CD8-positive, alpha-beta memory T cell (primary cell): ENCODE measurements around the gene AXIN1. TPM values are rescaled to one million over a fixed set of nuclear protein-coding genes. Genes with fewer than 3 reads are reported as not detected.

Source experiments
- CTCF ChIA-PET: fragments of 350-600 bp; sonication (Branson Sonifier 250); formaldehyde crosslinking; loops from one replicate; lab custom pipeline; 2021; ENCODE audit warnings: antibody characterized with exemption; lab: Charles Lee
- POLR2A ChIA-PET: fragments of 350-600 bp; sonication (Branson Sonifier 250); formaldehyde crosslinking; loops from one replicate; lab custom pipeline; 2021; ENCODE audit warnings: antibody characterized with exemption; lab: Charles Lee
- DNase-seq, 5 donors: peaks; one replicate each; pipeline versions ENCODE4 v3.0.0 to v3.0.0-alpha.2; 2020 to 2022; ENCODE audit warnings: mixed read lengths in 1 of 5
- H3K27ac ChIP-seq: one replicate; pipeline ENCODE4 v1.7.0; 2013; ENCODE audit warnings: low read depth, mild to moderate bottlenecking, low read length, moderate library complexity
- H3K27me3 ChIP-seq: 2 replicates; pipeline ENCODE4 v1.7.0; 2013; ENCODE audit warnings: low read length, mild to moderate bottlenecking; ENCODE audit not compliant: insufficient read depth, poor library complexity, severe bottlenecking
- H3K36me3 ChIP-seq: 2 replicates; pipeline ENCODE4 v1.7.0; 2013; ENCODE audit warnings: mild to moderate bottlenecking, low read length, moderate library complexity; ENCODE audit not compliant: insufficient read depth
- H3K4me1 ChIP-seq: 2 replicates; pipeline ENCODE4 v1.7.0; 2013; ENCODE audit warnings: mild to moderate bottlenecking, low read length, moderate library complexity; ENCODE audit not compliant: insufficient read depth
- H3K4me3 ChIP-seq: 2 replicates; pipeline ENCODE4 v1.7.0; 2013; ENCODE audit warnings: mild to moderate bottlenecking, low read length
- H3K9me3 ChIP-seq: 2 replicates; pipeline ENCODE4 v1.7.0; 2013; ENCODE audit warnings: mild to moderate bottlenecking, low read length
- H3K27ac Mint-ChIP-seq, 8 donors: one replicate each; pipeline ENCODE4 v1.8.0; 2020 to 2021; ENCODE audit warnings: mixed read lengths in 8 of 8, mild to moderate bottlenecking in 6 of 8, inconsistent platforms in 3 of 8, moderate library complexity in 3 of 8
- H3K27me3 Mint-ChIP-seq, 2 donors: one replicate each; pipeline ENCODE4 v1.8.0; 2020 to 2021; ENCODE audit warnings: mixed read lengths in 2 of 2, mild to moderate bottlenecking in 1 of 2, moderate library complexity in 1 of 2
- H3K36me3 Mint-ChIP-seq, 3 donors: one replicate each; pipeline ENCODE4 v1.8.0; 2020 to 2021; ENCODE audit warnings: mixed read lengths in 3 of 3, inconsistent platforms in 1 of 3, mild to moderate bottlenecking in 1 of 3
- H3K4me1 Mint-ChIP-seq, 3 donors: one replicate each; pipeline ENCODE4 v1.8.0; 2020 to 2021; ENCODE audit warnings: mixed read lengths in 3 of 3, inconsistent platforms in 1 of 3, mild to moderate bottlenecking in 1 of 3
- H3K4me3 Mint-ChIP-seq, 7 donors: one replicate each; pipeline ENCODE4 v1.8.0; 2020 to 2021; ENCODE audit warnings: mixed read lengths in 7 of 7, mild to moderate bottlenecking in 6 of 7, moderate library complexity in 4 of 7, inconsistent platforms in 2 of 7
- H3K9me3 Mint-ChIP-seq, 5 donors: one replicate each; pipeline ENCODE4 v1.8.0; 2020 to 2022; ENCODE audit warnings: mixed read lengths in 5 of 5, mild to moderate bottlenecking in 3 of 5, moderate library complexity in 2 of 5, inconsistent platforms in 1 of 5
- polyA plus RNA-seq: library from polyadenylated mRNA; unstranded; fragments of 300-500 nt; fragmentation: Illumina TruSeq; gene quantifications from one replicate; pipeline ENCODE4 v1.2.3, GENCODE V29; 2021
- total RNA-seq, 2 experiments: library from RNA; stranded (reverse); gene quantifications; one replicate each; pipeline ENCODE4 v1.2.3, GENCODE V29; 2021

Gene AXIN1
- total and polyA plus RNA-seq, 3 experiments from 2014 or later = 6.9 to 26.3 (median 24.7) TPM

DNA sequence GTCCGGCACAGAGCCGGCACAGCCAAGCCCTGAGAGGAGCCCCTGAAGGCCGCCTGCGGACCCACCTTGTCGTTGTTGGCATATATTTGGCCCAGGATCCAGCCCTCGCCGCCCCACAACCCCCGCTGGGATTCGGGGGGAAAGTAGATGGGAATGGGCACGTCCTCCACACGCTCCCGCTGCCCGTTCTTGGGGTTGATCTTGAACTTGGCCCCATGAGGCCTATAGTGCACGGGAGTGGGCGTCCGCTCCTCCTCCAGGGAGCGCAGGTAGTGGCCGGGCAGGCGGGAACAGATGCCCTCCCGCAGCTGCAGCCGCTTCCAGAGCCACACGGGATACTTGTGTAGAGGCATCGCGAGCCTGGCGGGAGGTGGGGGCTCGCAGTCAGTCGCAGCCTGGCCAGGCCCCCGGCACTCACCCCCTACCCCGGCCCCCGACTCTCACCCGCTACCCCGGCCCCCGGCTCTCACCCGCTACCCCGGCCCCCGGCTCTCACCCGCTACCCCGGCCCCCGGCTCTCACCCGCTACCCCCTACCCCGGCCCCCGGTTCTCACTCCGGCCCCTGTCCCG, 17.4 kb upstream of the AXIN1 start:
- H3K27me3 ChIP-seq = no peaks in the 10 kb centered on the region
- H3K27ac Mint-ChIP-seq = peak overlapping the region in 4 of 8 donors; percentile 19 to 79 (median 55)
- H3K36me3 Mint-ChIP-seq = peaks cover 0 to 59% (median 1%) of the 10 kb centered on the region in 3 donors
- H3K27ac ChIP-seq = peak overlapping the region; percentile 38
- H3K4me1 ChIP-seq = peaks cover 14% of the 10 kb centered on the region
- DNase-seq = no peak
- H3K4me1 Mint-ChIP-seq = peaks cover 7 to 21% (median 15%) of the 10 kb centered on the region in 3 donors
- no peaks in the 10 kb centered on the region for H3K36me3 ChIP-seq
- ChIA-PET CTCF (interaction anchor here (1.0 to 1.1 kb wide), 2 partner anchors 8 to 55 kb away, joined by 3 to 7 read pairs; partner anchors contain the start of gene RAB11FIP3), POLR2A (interaction anchor here (0.7 to 1.9 kb wide), 6 partner anchors 10 to 135 kb away, joined by 3 to 9 read pairs (median 4); partner anchors contain the start of genes AXIN1, DECR2 and FAM234A)
- no peak overlapping the region for H3K4me3 ChIP-seq
- no peaks in the 10 kb centered on the region for H3K9me3 ChIP-seq
- no peaks in the 10 kb centered on the region for H3K9me3 Mint-ChIP-seq
- peak overlapping the region in 6 of 7 donors; percentile 65 to 86 (median 80) for H3K4me3 Mint-ChIP-seq
- no peaks in the 10 kb centered on the region for H3K27me3 Mint-ChIP-seq

GRCh38 chr16:369275-369865, 16.8 kb upstream of the AXIN1 start:
- ChIA-PET POLR2A (interaction anchor here (0.9 to 1.9 kb wide), 3 partner anchors 11 to 135 kb away, joined by 3 to 9 read pairs (median 3); partner anchors contain the start of gene FAM234A), CTCF (no interaction called here)
- Histone ChIP-seq H3K27me3 (no peaks in the 10 kb centered on the region), H3K36me3 (no peaks in the 10 kb centered on the region), H3K4me1 (peaks cover 14% of the 10 kb centered on the region), H3K4me3 (no peak overlapping the region), H3K9me3 (no peaks in the 10 kb centered on the region), H3K27ac (peak overlapping the region; percentile 38)
- Mint-ChIP-seq H3K9me3 (no peaks in the 10 kb centered on the region), H3K27ac (peak overlapping the region in 5 of 8 donors; percentile 19 to 70 (median 51)), H3K4me3 (peak overlapping the region; percentile 62 to 85 (median 71)), H3K4me1 (peaks cover 7 to 21% (median 15%) of the 10 kb centered on the region in 3 donors), H3K27me3 (no peaks in the 10 kb centered on the region), H3K36me3 (peaks cover 0 to 55% (median 1%) of the 10 kb centered on the region in 3 donors)
- no peak for DNase-seq

DNA sequence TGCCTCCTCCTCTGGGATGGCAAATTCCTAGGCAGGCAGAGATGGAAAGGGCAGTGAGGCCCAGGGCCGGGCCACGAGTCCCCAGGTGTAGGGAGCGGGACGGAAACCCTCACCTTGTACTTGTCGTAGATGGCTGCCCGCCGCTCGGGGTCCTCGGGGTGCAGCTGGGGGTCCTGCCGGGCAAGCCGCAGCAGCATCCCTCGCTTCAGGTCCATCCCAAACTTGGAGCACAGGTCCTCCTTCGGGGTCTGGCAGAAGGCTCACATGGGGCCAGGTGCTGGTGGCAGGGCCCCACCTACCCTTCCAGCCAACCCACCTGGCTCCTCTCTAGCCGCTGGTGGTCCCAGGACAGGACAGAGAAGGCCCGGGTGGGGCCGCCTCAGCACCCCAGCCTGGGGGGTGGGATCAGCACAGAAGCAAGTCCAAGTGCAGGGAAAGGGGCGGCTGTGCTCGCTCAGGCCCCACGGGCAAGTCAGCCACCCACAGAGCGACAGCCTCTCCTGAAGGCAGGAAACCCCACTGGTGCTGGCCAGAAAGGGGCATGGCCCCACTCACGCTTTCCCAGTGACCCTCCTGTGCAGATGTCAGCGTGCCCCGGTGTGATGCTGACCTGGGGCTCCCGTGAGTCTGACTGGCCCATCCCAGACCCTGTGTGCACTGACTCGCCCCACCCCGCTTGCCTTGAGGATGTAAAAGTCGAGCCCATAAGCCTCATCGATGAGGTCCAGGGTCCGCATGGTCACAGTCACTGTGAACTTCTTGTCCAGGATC, 16.1 kb upstream of the AXIN1 start:
- POLR2A ChIA-PET = interaction anchor here (0.9 to 1.0 kb wide), 2 partner anchors 14 to 134 kb away, joined by 3 read pairs; partner anchors contain the start of gene FAM234A
- Mint-ChIP-seq H3K27ac (no peak overlapping the region), H3K9me3 (no peaks in the 10 kb centered on the region), H3K4me3 (peak overlapping the region in 2 of 7 donors; percentile 32 to 76), H3K4me1 (peaks cover 7 to 21% (median 15%) of the 10 kb centered on the region in 3 donors), H3K36me3 (peaks cover 0 to 50% (median 1%) of the 10 kb centered on the region in 3 donors), H3K27me3 (peaks cover 0 to under 1% of the 10 kb centered on the region in 2 donors)
- Histone ChIP-seq H3K9me3 (no peaks in the 10 kb centered on the region), H3K36me3 (no peaks in the 10 kb centered on the region), H3K4me3 (no peak overlapping the region), H3K4me1 (peaks cover 14% of the 10 kb centered on the region), H3K27ac (no peak overlapping the region), H3K27me3 (no peaks in the 10 kb centered on the region)
- CTCF ChIA-PET = no interaction called here
- no peak for DNase-seq

- no peaks in the 10 kb centered on the region for H3K27me3 ChIP-seq
- Mint-ChIP-seq H3K4me1 (peaks cover 7 to 21% (median 15%) of the 10 kb centered on the region in 3 donors), H3K27me3 (peaks cover 0 to 3% of the 10 kb centered on the region in 2 donors), H3K9me3 (no peaks in the 10 kb centered on the region), H3K36me3 (peaks cover 0 to 41% (median 1%) of the 10 kb centered on the region in 3 donors), H3K27ac (no peak overlapping the region), H3K4me3 (peak overlapping the region in 2 of 7 donors; percentile 32 to 81)
- no peak overlapping the region for H3K4me3 ChIP-seq
- no peaks in the 10 kb centered on the region for H3K9me3 ChIP-seq
- peaks cover 14% of the 10 kb centered on the region for H3K4me1 ChIP-seq
- H3K27ac ChIP-seq = no peak overlapping the region
- ChIA-PET POLR2A (no interaction called here), CTCF (interaction anchor here (1.0 kb wide), 1 partner anchor 13 kb away, joined by 3 read pairs; no protein-coding TSS in a partner anchor)
- no peaks in the 10 kb centered on the region for H3K36me3 ChIP-seq
- DNase-seq = no peak
Measured at GRCh38 chr16:367333-367903, 14.9 kb upstream of the AXIN1 start.

- no peaks in the 10 kb centered on the region for H3K27me3 ChIP-seq
- no peaks in the 10 kb centered on the region for H3K9me3 ChIP-seq
- POLR2A ChIA-PET = no interaction called here
- peaks cover 18% of the 10 kb centered on the region for H3K4me1 ChIP-seq
- peak overlapping the region in 1 of 8 donors; percentile 50 for H3K27ac Mint-ChIP-seq
- H3K36me3 Mint-ChIP-seq = peaks cover 0 to 35% (median 1%) of the 10 kb centered on the region in 3 donors
- CTCF ChIA-PET = interaction anchor here (1.0 kb wide), 1 partner anchor 13 kb away, joined by 3 read pairs; no protein-coding TSS in a partner anchor
- peaks cover 13 to 23% (median 18%) of the 10 kb centered on the region in 3 donors for H3K4me1 Mint-ChIP-seq
- H3K36me3 ChIP-seq = no peaks in the 10 kb centered on the region
- no peaks in the 10 kb centered on the region for H3K9me3 Mint-ChIP-seq
- H3K27ac ChIP-seq = no peak overlapping the region
- H3K27me3 Mint-ChIP-seq = peaks cover 1 to 3% of the 10 kb centered on the region in 2 donors
- no peak overlapping the region for H3K4me3 ChIP-seq
- no peak for DNase-seq
- H3K4me3 Mint-ChIP-seq = no peak overlapping the region
Measured at GRCh38 chr16:366476-366875, 14.0 kb upstream of the AXIN1 start.

DNA sequence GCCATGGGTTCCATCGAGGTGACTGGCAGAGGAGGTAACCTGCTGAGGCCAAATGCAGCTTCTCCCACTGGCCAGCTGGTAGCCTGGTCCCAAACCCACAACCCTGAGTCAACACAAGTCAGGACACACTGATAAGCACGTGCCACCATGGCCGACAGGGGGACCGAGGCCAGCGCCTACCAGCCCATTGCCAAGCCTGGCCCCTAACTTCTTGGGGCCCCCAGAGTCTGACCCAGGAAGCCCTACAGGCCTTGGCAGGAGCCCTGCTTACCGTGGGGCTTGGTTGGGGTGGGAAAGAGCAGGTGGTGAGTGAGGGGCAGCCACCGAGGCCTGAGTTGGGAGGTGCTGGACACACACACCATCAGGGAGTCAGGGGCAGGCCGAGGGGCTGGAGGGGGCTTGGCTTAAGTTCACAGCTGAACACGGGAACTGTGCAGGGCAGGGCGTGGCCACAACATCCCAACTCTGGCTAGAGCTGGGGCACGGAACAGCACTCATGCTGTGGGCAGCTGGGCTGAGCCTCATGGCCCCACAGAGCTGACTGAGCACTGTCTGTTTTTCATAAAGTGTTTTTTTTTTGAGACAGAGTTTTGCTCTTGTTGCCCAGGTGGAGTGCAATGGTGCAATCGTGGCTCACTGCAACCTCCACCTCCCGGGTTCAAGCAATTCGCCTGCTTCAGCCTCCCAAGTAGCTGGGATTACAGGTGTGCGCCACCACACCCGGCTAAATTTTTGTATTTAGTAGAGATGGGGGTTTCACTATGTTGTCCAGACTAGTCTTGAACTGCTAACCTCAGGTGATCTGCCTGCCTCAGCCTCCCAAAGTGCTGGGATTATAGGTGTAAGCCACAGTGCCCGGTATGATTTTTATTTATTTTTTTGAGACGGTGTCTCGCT, 12.3 kb upstream of the AXIN1 start:
- H3K4me1 ChIP-seq = peaks cover 8% of the 10 kb centered on the region
- POLR2A ChIA-PET = no interaction called here
- H3K4me3 ChIP-seq = no peak overlapping the region
- H3K4me3 Mint-ChIP-seq = no peak overlapping the region
- H3K27me3 ChIP-seq = no peaks in the 10 kb centered on the region
- H3K4me1 Mint-ChIP-seq = peaks cover 6 to 12% (median 11%) of the 10 kb centered on the region in 3 donors
- peaks cover 1 to 3% of the 10 kb centered on the region in 2 donors for H3K27me3 Mint-ChIP-seq
- CTCF ChIA-PET = interaction anchor here (0.6 to 5.0 kb wide), 2 partner anchors 131 to 259 kb away, joined by 3 to 39 read pairs; no protein-coding TSS in a partner anchor
- H3K27ac Mint-ChIP-seq = no peak overlapping the region
- H3K36me3 ChIP-seq = no peaks in the 10 kb centered on the region
- no peaks in the 10 kb centered on the region for H3K9me3 ChIP-seq
- H3K36me3 Mint-ChIP-seq = peaks cover 0 to 32% (median 1%) of the 10 kb centered on the region in 3 donors
- H3K9me3 Mint-ChIP-seq = no peaks in the 10 kb centered on the region
- no peak for DNase-seq
- H3K27ac ChIP-seq = no peak overlapping the region
